Testis (tissue), 3 donors: ENCODE data around the gene GMDS. TPM values are rescaled to one million over a fixed set of nuclear protein-coding genes. Genes with fewer than 3 reads are reported as not detected.
A peak's percentile ranks its signal among the peaks of the same experiment; 100 is the strongest.

Source experiments
- DNase-seq: peaks from one replicate; pipeline ENCODE4 v3.0.0-alpha.2; 2019
- H3K27ac ChIP-seq, 2 donors: fragments of 200-600 bp; sonication (generic); one replicate each; pipeline ENCODE4 v1.5.1; 2019
- H3K27me3 ChIP-seq: fragments of 200-600 bp; sonication (generic); one replicate; pipeline ENCODE4 v1.5.1; 2019
- H3K36me3 ChIP-seq: fragments of 200-600 bp; sonication (generic); one replicate; pipeline ENCODE4 v1.5.1; 2017; ENCODE audit warnings: low read depth; ENCODE audit errors: missing control alignments
- H3K4me1 ChIP-seq: fragments of 200-600 bp; sonication (generic); one replicate; pipeline ENCODE4 v1.5.1; 2019
- H3K4me3 ChIP-seq, 2 donors: fragments of 200-600 bp; sonication (generic); one replicate each; pipeline ENCODE4 v1.5.1; 2017 to 2019
- H3K9me3 ChIP-seq: fragments of 200-600 bp; sonication (generic); one replicate; pipeline ENCODE4 v1.5.1; 2017
- CTCF ChIP-seq, 3 experiments: fragments of 450-650 bp in 2 of 3; fragments of 200-600 bp in 1 of 3; sonication (generic) in 1 of 3; IDR thresholded peaks; one replicate each; pipeline ENCODE4 v1.5.1; 2016 to 2019; ENCODE audit warnings: antibody characterized with exemption in 3 of 3, mild to moderate bottlenecking in 2 of 3, moderate library complexity in 1 of 3
- POLR2A ChIP-seq: fragments of 450-650 bp; IDR thresholded peaks from one replicate; pipeline ENCODE4 v1.6.1; 2017; ENCODE audit warnings: antibody characterized with exemption, mild to moderate bottlenecking, moderate library complexity
- WGBS, 2 donors: methylation state at CpG; one replicate each; pipeline ENCODE4 v1.1.5; 2018; 5-methylcytosine and 5-hydroxymethylcytosine counted together
- intact Hi-C: fragments of 100-400 bp; cut with DNase I; formaldehyde crosslinking; loops from one replicate; pipeline ENCODE4 v1.15.1; 2023; ENCODE audit warnings: low total_unique reads
- polyA plus RNA-seq: library from polyadenylated mRNA; stranded (reverse); fragments of 350-450 nt; fragmentation: Illumina TruSeq; extraction: RNeasy Lipid Tissue Mini Kit (QIAGEN cat#74804); gene quantifications from one replicate; pipeline ENCODE4 v1.2.3, GENCODE V29; 2014; ENCODE audit warnings: low read depth, low replicate concordance; ENCODE audit not compliant: insufficient read depth
- total RNA-seq, 2 donors: library from RNA; depleted of rRNA; stranded (reverse); fragments of >200 nt; gene quantifications; one replicate each; pipeline ENCODE4 v1.2.3, GENCODE V29; 2016

The GMDS gene
- total and polyA plus RNA-seq, 3 donors from 2014 or later = 19.6 to 31.1 (median 22.2) TPM

GRCh38 chr6:1836690-1837089 is 408.7 kb downstream of the GMDS start:
- TF ChIP-seq CTCF (IDR thresholded peaks at IDR 0.05) (no peak), POLR2A (no peak)

GRCh38 chr6:1834646-1835516 is 410.5 kb downstream of the GMDS start:
- Histone ChIP-seq H3K36me3 (no peaks in the 10 kb centered on the region), H3K27ac (no peak overlapping the region), H3K4me3 (no peak overlapping the region), H3K4me1 (no peaks in the 10 kb centered on the region), H3K27me3 (no peaks in the 10 kb centered on the region), H3K9me3 (no peaks in the 10 kb centered on the region)
- TF ChIP-seq POLR2A = no peak
- no peak for TF ChIP-seq CTCF (IDR thresholded peaks at IDR 0.05)
- intact Hi-C loops = no loop called here
- 90 to 91% methylated on average over 10 of the region's 10 CpGs for WGBS, 2 donors
- no peak for DNase-seq

More at GRCh38 chr6:1836690-1837089, 408.7 kb downstream of the GMDS start:
- no peaks in the 10 kb centered on the region for H3K9me3 ChIP-seq
- H3K27me3 ChIP-seq = no peaks in the 10 kb centered on the region
- DNase-seq = no peak
- H3K4me1 ChIP-seq = no peaks in the 10 kb centered on the region
- no peaks in the 10 kb centered on the region for H3K36me3 ChIP-seq
- H3K27ac ChIP-seq = no peak overlapping the region
- no peak overlapping the region for H3K4me3 ChIP-seq
- 90 to 94% methylated on average over 3 of the region's 3 CpGs for WGBS, 2 donors
- intact Hi-C loops = no loop called here

- intact Hi-C loops = no loop called here
- DNase-seq = no peak
- Histone ChIP-seq H3K27me3 (no peaks in the 10 kb centered on the region), H3K4me3 (no peak overlapping the region), H3K27ac (no peak overlapping the region), H3K36me3 (no peaks in the 10 kb centered on the region), H3K4me1 (no peaks in the 10 kb centered on the region), H3K9me3 (no peaks in the 10 kb centered on the region)
- TF ChIP-seq CTCF (IDR thresholded peaks at IDR 0.05) = no peak
- no peak for TF ChIP-seq POLR2A
- 74 to 79% methylated on average over 2 of the region's 2 CpGs for WGBS, 2 donors
Measured at GRCh38 chr6:1834207-1834606, 411.2 kb downstream of the GMDS start.

GRCh38 chr6:1832844-1833787 is 412.3 kb downstream of the GMDS start:
- Histone ChIP-seq H3K4me1 (no peaks in the 10 kb centered on the region), H3K4me3 (no peak overlapping the region), H3K27me3 (no peaks in the 10 kb centered on the region), H3K9me3 (no peaks in the 10 kb centered on the region), H3K27ac (no peak overlapping the region), H3K36me3 (no peaks in the 10 kb centered on the region)
- TF ChIP-seq CTCF (IDR thresholded peaks at IDR 0.05) (no peak), POLR2A (no peak)
- intact Hi-C loops = no loop called here
- peak; percentile 26 for DNase-seq
- WGBS, 2 donors = 41 to 47% methylated on average over 16 of the region's 16 CpGs
